ENCODE measurements around the gene KCNJ10.

The KCNJ10 gene

DNA sequence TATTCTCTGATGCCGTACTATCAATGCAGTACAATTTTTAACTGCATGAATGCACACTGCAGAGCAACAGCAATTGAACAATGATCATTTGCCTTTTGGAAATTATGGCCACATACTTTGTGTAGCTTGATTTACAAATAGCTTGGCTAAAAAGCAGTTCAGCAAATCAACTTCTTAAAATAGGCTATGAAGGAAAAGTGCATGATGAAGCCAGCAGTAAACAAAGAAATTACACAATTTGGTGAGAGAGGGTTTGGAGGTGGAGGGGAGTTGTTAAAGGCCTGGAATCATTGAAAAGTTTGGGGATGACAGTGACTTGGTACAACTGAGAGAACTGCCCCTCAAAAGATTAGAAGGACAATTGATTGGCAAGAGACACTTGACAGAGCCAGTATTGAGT lies 44.6 kb downstream of the KCNJ10 start:
- Histone ChIP-seq H3K36me3 (ENCODE audit: control insufficient read depth in 2 of 2, insufficient read depth in 1 of 2, low read length in 2 of 2) (peaks cover 0 to 3% of the 10 kb centered on the region in 2 experiments; a peak in 1 of 3 replicates), H3K9me3 (ENCODE audit: control insufficient read depth, insufficient read depth, low read depth, low read length) (no peaks in the 10 kb centered on the region), H3K27ac (ENCODE audit: extremely low read depth, low read depth, low read length) (no peak overlapping the region), H3K4me1 (ENCODE audit: control insufficient read depth, insufficient read depth, low read length) (peaks cover 34% of the 10 kb centered on the region), H3K4me3 (ENCODE audit: low read depth, low read length) (no peak overlapping the region)
- TF ChIP-seq ZNF510 (tag by site-specific recombination; IDR thresholded peaks at IDR 0.05; ENCODE audit: insufficient replicate concordance), result no peak
- TF ChIP-seq HOXA7 (CRISPR knock-in tag; IDR thresholded peaks at IDR 0.05; ENCODE audit: borderline replicate concordance), result no peak
- no peak for TF ChIP-seq ZNF768 (tag by site-specific recombination; IDR thresholded peaks at IDR 0.05)
- no peak for TF ChIP-seq ZNF416 (tag by site-specific recombination; IDR thresholded peaks at IDR 0.05)
- TF ChIP-seq, protein P1, sequence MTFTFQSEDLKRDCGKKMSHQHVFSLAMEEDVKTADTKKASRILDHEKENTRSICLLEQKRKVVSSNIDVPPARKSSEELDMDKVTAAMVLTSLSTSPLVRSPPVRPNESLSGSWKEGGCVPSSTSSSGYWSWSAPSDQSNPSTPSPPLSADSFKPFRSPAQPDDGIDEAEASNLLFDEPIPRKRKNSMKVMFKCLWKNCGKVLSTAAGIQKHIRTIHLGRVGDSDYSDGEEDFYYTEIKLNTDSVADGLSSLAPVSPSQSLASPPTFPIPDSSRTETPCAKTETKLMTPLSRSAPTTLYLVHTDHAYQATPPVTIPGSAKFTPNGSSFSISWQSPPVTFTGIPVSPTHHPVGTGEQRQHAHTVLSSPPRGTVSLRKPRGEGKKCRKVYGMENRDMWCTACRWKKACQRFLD (tag by site-specific recombination; IDR thresholded peaks at IDR 0.05), result no peak
- TF ChIP-seq ZNF830 (tag by site-specific recombination; IDR thresholded peaks at IDR 0.05; ENCODE audit: low read depth), result no peak
- TF ChIP-seq HOXC10 (CRISPR knock-in tag; IDR thresholded peaks at IDR 0.05), result no peak
- no peak for TF ChIP-seq ZBTB7A (tag by site-specific recombination; IDR thresholded peaks at IDR 0.05; ENCODE audit: low read depth)
- no peak for TF ChIP-seq WT1 (tag by site-specific recombination; IDR thresholded peaks at IDR 0.05)
- no peak for TF ChIP-seq MYNN (tag by site-specific recombination; IDR thresholded peaks at IDR 0.05; ENCODE audit: borderline replicate concordance)
- TF ChIP-seq, protein P2, sequence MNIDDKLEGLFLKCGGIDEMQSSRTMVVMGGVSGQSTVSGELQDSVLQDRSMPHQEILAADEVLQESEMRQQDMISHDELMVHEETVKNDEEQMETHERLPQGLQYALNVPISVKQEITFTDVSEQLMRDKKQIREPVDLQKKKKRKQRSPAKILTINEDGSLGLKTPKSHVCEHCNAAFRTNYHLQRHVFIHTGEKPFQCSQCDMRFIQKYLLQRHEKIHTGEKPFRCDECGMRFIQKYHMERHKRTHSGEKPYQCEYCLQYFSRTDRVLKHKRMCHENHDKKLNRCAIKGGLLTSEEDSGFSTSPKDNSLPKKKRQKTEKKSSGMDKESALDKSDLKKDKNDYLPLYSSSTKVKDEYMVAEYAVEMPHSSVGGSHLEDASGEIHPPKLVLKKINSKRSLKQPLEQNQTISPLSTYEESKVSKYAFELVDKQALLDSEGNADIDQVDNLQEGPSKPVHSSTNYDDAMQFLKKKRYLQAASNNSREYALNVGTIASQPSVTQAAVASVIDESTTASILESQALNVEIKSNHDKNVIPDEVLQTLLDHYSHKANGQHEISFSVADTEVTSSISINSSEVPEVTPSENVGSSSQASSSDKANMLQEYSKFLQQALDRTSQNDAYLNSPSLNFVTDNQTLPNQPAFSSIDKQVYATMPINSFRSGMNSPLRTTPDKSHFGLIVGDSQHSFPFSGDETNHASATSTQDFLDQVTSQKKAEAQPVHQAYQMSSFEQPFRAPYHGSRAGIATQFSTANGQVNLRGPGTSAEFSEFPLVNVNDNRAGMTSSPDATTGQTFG (tag by site-specific recombination; IDR thresholded peaks at IDR 0.05; ENCODE audit: borderline replicate concordance), result no peak
- no peak for TF ChIP-seq KLF7 (tag by site-specific recombination; IDR thresholded peaks at IDR 0.05; ENCODE audit: borderline replicate concordance)
- TF ChIP-seq, protein P3, sequence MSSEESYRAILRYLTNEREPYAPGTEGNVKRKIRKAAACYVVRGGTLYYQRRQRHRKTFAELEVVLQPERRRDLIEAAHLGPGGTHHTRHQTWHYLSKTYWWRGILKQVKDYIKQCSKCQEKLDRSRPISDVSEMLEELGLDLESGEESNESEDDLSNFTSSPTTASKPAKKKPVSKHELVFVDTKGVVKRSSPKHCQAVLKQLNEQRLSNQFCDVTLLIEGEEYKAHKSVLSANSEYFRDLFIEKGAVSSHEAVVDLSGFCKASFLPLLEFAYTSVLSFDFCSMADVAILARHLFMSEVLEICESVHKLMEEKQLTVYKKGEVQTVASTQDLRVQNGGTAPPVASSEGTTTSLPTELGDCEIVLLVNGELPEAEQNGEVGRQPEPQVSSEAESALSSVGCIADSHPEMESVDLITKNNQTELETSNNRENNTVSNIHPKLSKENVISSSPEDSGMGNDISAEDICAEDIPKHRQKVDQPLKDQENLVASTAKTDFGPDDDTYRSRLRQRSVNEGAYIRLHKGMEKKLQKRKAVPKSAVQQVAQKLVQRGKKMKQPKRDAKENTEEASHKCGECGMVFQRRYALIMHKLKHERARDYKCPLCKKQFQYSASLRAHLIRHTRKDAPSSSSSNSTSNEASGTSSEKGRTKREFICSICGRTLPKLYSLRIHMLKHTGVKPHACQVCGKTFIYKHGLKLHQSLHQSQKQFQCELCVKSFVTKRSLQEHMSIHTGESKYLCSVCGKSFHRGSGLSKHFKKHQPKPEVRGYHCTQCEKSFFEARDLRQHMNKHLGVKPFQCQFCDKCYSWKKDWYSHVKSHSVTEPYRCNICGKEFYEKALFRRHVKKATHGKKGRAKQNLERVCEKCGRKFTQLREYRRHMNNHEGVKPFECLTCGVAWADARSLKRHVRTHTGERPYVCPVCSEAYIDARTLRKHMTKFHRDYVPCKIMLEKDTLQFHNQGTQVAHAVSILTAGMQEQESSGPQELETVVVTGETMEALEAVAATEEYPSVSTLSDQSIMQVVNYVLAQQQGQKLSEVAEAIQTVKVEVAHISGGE (tag by site-specific recombination; conservative IDR thresholded peaks at IDR 0.05; ENCODE audit: low read depth), result no peak
- TF ChIP-seq, protein P4, sequence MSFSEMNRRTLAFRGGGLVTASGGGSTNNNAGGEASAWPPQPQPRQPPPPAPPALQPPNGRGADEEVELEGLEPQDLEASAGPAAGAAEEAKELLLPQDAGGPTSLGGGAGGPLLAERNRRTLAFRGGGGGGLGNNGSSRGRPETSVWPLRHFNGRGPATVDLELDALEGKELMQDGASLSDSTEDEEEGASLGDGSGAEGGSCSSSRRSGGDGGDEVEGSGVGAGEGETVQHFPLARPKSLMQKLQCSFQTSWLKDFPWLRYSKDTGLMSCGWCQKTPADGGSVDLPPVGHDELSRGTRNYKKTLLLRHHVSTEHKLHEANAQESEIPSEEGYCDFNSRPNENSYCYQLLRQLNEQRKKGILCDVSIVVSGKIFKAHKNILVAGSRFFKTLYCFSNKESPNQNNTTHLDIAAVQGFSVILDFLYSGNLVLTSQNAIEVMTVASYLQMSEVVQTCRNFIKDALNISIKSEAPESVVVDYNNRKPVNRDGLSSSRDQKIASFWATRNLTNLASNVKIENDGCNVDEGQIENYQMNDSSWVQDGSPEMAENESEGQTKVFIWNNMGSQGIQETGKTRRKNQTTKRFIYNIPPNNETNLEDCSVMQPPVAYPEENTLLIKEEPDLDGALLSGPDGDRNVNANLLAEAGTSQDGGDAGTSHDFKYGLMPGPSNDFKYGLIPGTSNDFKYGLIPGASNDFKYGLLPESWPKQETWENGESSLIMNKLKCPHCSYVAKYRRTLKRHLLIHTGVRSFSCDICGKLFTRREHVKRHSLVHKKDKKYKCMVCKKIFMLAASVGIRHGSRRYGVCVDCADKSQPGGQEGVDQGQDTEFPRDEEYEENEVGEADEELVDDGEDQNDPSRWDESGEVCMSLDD (tag by site-specific recombination; IDR thresholded peaks at IDR 0.05), result no peak
- no peak for TF ChIP-seq ZNF544 (tag by site-specific recombination; IDR thresholded peaks at IDR 0.05)
- TF ChIP-seq ZNF112 (tag by site-specific recombination; IDR thresholded peaks at IDR 0.05), result no peak
- TF ChIP-seq, protein P5, sequence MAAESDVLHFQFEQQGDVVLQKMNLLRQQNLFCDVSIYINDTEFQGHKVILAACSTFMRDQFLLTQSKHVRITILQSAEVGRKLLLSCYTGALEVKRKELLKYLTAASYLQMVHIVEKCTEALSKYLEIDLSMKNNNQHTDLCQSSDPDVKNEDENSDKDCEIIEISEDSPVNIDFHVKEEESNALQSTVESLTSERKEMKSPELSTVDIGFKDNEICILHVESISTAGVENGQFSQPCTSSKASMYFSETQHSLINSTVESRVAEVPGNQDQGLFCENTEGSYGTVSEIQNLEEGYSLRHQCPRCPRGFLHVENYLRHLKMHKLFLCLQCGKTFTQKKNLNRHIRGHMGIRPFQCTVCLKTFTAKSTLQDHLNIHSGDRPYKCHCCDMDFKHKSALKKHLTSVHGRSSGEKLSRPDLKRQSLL (tag by site-specific recombination; IDR thresholded peaks at IDR 0.05), result no peak
- no peak for TF ChIP-seq ZNF776 (tag by site-specific recombination; IDR thresholded peaks at IDR 0.05; ENCODE audit: borderline replicate concordance)
- no peak for TF ChIP-seq ZBTB8A (tag by site-specific recombination; IDR thresholded peaks at IDR 0.05)
- ChIA-PET POLR2A (no interaction called here), CTCF (interaction anchor here (0.6 to 4.3 kb wide), 5 partner anchors 19 to 125 kb away, joined by 4 to 33 read pairs (median 5); no protein-coding TSS in a partner anchor)
